KOPT-K1 (cell line): ENCODE measurements around the gene LRRC42.
A peak's percentile ranks its signal among the peaks of the same experiment; 100 is the strongest.

ENCODE experiments used
- H3K27ac ChIP-seq: fragments of 200-600 bp; sonication (generic); 2 replicates; pipeline ENCODE4 v1.5.1; 2016; ENCODE audit warnings: antibody characterized with exemption, mild to moderate bottlenecking, low read depth, low read length; ENCODE audit not compliant: poor library complexity, severe bottlenecking
- H3K36me3 ChIP-seq: fragments of 200-600 bp; sonication (generic); 2 replicates; pipeline ENCODE4 v1.5.1; 2017; ENCODE audit warnings: antibody characterized with exemption, mild to moderate bottlenecking, low read length, moderate library complexity; ENCODE audit not compliant: insufficient read depth
- H3K9me3 ChIP-seq: fragments of 200-600 bp; sonication (generic); 2 replicates; pipeline ENCODE4 v1.5.1; 2017; ENCODE audit warnings: antibody characterized with exemption, low read length, mild to moderate bottlenecking; ENCODE audit not compliant: insufficient read depth, poor library complexity, severe bottlenecking

The LRRC42 gene

GRCh38 chr1:53929246-53929960 lies 16.7 kb upstream of the LRRC42 start:
- no peak overlapping the region for H3K27ac ChIP-seq
- peaks cover 74% of the 10 kb centered on the region for H3K36me3 ChIP-seq

GRCh38 chr1:53930932-53931331 lies 15.2 kb upstream of the LRRC42 start:
- Histone ChIP-seq H3K36me3 (peaks cover 82% of the 10 kb centered on the region), H3K27ac (no peak overlapping the region), H3K9me3 (peaks cover 33% of the 10 kb centered on the region)

More at GRCh38 chr1:53929246-53929960, 16.7 kb upstream of the LRRC42 start:
- peaks cover 24% of the 10 kb centered on the region for H3K9me3 ChIP-seq

GRCh38 chr1:53931523-53931922 lies 14.6 kb upstream of the LRRC42 start:
- H3K36me3 ChIP-seq: peaks cover 83% of the 10 kb centered on the region
- no peak overlapping the region for H3K27ac ChIP-seq
- peaks cover 33% of the 10 kb centered on the region for H3K9me3 ChIP-seq

GRCh38 chr1:53934170-53934765 lies 11.9 kb upstream of the LRRC42 start:
- peaks cover 33% of the 10 kb centered on the region for H3K9me3 ChIP-seq
- no peak overlapping the region for H3K27ac ChIP-seq
- H3K36me3 ChIP-seq: peaks cover 82% of the 10 kb centered on the region

GRCh38 chr1:53936430-53936829 lies 9.7 kb upstream of the LRRC42 start:
- Histone ChIP-seq H3K27ac (no peak overlapping the region), H3K36me3 (peaks cover 78% of the 10 kb centered on the region), H3K9me3 (peaks cover 33% of the 10 kb centered on the region)

GRCh38 chr1:53938136-53938830 lies 7.9 kb upstream of the LRRC42 start:
- no peak overlapping the region for H3K27ac ChIP-seq
- H3K9me3 ChIP-seq: peaks cover 20% of the 10 kb centered on the region
- peaks cover 66% of the 10 kb centered on the region for H3K36me3 ChIP-seq

GRCh38 chr1:53942127-53942957 lies 3.8 kb upstream of the LRRC42 start:
- Histone ChIP-seq H3K27ac (no peak overlapping the region), H3K36me3 (peaks cover 29% of the 10 kb centered on the region), H3K9me3 (no peaks in the 10 kb centered on the region)

- Histone ChIP-seq H3K27ac (no peak overlapping the region), H3K36me3 (peaks cover 22% of the 10 kb centered on the region), H3K9me3 (no peaks in the 10 kb centered on the region)
Observed at GRCh38 chr1:53943090-53943489, 3.1 kb upstream of the LRRC42 start.

- Histone ChIP-seq H3K27ac (peak overlapping the region; percentile 81), H3K36me3 (peaks cover 22% of the 10 kb centered on the region), H3K9me3 (no peaks in the 10 kb centered on the region)
Observed at GRCh38 chr1:53943490-53944043, 2.6 kb upstream of the LRRC42 start.

- Histone ChIP-seq H3K36me3 (peaks cover 13% of the 10 kb centered on the region), H3K9me3 (no peaks in the 10 kb centered on the region), H3K27ac (peak overlapping the region; percentile 81)
Observed at GRCh38 chr1:53944469-53945182, 1.5 kb upstream of the LRRC42 start.

GRCh38 chr1:53945183-53945432 lies 1.0 kb upstream of the LRRC42 start:
- Histone ChIP-seq H3K27ac (peak overlapping the region; percentile 81), H3K36me3 (peaks cover 13% of the 10 kb centered on the region), H3K9me3 (no peaks in the 10 kb centered on the region)

GRCh38 chr1:53945433-53946251 lies 508 bp upstream of the LRRC42 start, which contains the start of gene IFT25:
IFT25 (minus strand) TSS chr1:53945699; CDS start chr1:53940082, 5,617 bp downstream.
- H3K27ac ChIP-seq: peak within 1 kb of the TSS; percentile 81
- peaks cover 14% of the 10 kb centered on the region; the same call in 1 of the 2 replicates for H3K36me3 ChIP-seq
- H3K9me3 ChIP-seq: no peaks in the 10 kb centered on the region

GRCh38 chr1:53947172-53947907 lies 1.2 kb downstream of the LRRC42 start:
- no peaks in the 10 kb centered on the region for H3K9me3 ChIP-seq
- H3K36me3 ChIP-seq: peaks cover 26% of the 10 kb centered on the region
- peak overlapping the region; percentile 71 for H3K27ac ChIP-seq
